Retinal pigment epithelial cell (primary cell): ENCODE results near the gene MINDY2.

ENCODE experiments used
- DNase-seq: peaks from one replicate; pipeline ENCODE4 v3.0.0-alpha.2; 2010; ENCODE audit warnings: low read depth
- H3K4me3 ChIP-seq: 2 replicates; pipeline ENCODE4 v1.5.1; 2011; ENCODE audit warnings: mild to moderate bottlenecking, low read length, control low read depth, moderate library complexity
- CTCF ChIP-seq: conservative IDR thresholded peaks from 2 replicates; pipeline ENCODE4 v1.5.1; 2011; ENCODE audit warnings: low read depth, low read length, control low read depth, inconsistent platforms

MINDY2 gene

DNA sequence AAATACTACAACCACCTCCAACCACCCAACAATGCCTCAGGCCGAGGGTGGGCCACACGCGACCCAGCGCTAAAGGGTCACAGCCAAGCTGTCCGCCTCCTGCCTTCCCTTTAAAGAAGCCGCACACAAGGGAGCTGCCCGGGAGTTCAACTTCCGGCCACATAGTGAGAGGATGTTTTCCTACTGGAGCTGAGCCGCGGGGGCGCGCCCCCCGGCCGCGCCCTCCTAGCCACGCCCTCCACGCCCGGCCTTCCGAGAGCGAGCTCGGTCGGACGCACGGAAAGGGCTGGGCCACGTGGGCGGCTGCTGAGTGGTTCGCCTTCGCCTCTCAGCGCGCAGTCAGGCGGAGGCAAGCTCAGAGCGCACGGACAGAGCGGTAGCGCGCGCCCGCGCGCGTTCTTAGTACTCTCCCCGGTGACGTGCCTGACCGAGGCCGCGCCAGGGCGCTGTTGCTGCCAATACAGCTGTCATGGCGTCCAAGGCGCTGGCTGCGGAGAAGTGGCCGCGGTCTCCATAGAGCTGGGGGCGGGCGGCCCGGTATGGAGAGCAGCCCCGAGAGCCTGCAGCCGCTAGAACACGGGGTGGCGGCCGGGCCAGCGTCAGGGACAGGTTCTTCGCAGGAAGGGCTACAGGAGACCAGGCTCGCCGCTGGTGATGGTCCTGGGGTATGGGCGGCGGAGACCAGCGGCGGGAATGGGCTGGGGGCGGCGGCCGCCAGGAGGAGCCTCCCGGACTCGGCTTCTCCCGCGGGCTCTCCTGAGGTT is at the start of gene MINDY2:
Gene MINDY2, plus strand, starts transcription at position 446 of the 764 bp plus-strand sequence. Its CDS starts 94 bp downstream, at position 540.
- H3K4me3 ChIP-seq = peak within 1 kb of the TSS; percentile 91
- peak; percentile 98 for DNase-seq
- peak; percentile 19 for TF ChIP-seq CTCF

DNA sequence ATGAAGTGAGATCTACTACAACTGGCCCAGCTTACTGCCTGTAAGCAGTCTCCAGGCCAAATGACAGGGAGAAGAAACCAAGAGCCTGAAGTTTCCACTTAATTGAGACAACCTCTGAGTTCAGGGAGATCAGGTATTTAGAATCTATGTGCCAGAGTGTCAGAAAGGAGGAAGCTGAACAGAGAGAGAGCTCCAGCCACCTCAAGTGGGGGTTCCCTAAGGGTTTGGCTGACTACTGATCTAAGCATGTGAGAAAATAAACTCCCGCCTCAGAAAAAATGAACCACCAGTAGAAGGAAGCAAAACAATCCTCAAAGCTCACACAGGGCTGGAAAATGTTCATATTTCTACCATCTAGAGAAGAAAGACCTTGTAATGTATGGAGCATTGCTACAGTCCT is 46.6 kb upstream of the MINDY2 start:
- no peak for DNase-seq
- TF ChIP-seq CTCF = no peak
- no peak overlapping the region for H3K4me3 ChIP-seq

- no peak overlapping the region for H3K4me3 ChIP-seq
- no peak for DNase-seq
- no peak for TF ChIP-seq CTCF
Observed at GRCh38 chr15:58726867-58727266, 44.2 kb upstream of the MINDY2 start.

DNA sequence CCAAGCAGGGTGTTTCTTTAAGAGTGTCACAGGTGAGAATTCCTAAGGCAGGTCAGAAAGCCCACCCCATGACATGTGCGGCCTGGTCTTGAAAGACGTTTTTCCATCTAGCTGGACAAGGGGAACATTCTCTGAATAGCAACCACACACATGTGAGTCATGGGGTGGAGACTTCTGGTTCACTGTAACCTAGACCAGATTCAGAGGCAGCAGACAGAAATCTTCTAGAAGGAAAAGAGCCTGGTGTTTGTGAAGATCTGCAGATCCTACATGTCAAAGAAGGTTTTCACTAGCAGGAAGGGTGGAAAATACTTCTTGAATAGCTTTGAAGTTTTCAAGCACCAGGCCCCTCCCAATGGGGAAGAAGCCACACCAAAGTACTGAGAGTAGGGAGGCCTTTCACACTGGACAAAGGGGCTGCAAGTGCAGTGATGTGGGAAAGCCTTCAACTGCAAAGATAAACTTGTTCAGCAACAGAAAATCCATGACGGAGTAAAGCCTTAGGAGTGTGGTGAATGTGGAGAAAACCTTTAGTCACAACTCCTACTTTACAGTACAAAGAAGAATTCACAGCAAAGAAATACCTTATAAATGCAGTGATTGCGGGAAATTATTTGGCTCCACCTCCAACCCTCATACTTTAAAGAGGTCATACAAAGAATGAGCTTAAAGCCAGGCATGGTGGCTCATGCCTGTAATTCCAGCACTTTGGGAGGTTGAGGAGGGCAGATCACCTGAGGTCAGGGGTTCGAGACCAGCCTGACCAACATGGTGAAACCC is 39.2 kb upstream of the MINDY2 start:
- DNase-seq = no peak
- TF ChIP-seq CTCF = no peak
- no peak overlapping the region for H3K4me3 ChIP-seq

GRCh38 chr15:58732625-58733363 is 38.3 kb upstream of the MINDY2 start:
- DNase-seq = no peak
- TF ChIP-seq CTCF = no peak
- H3K4me3 ChIP-seq = no peak overlapping the region

DNA sequence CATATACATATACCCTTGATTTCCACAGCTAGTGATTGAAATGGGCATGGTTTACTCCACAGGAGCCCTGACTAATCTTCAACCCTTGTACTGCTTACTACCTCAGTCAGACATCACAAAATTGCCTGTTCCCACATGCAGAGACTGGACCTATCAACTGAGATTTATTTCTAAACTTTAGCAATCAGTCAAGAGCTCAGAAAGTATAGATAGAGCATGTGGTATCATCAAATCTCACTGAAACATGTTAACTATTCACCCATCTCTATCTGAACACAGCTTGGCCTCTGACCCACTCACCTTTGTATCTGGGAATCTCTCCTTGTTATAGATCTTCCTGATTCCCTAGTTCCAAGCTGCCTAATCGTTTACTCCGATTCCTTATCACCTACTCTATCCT is 36.2 kb upstream of the MINDY2 start:
- DNase-seq = no peak
- no peak for TF ChIP-seq CTCF

More for the DNA sequence above, 36.2 kb upstream of the MINDY2 start:
- no peak overlapping the region for H3K4me3 ChIP-seq
